HG02852 (cell line): ENCODE data around the gene CRIM1.
A peak's percentile ranks its signal among the peaks of the same experiment; 100 is the strongest.

ENCODE experiments used
- ATAC-seq: cut with Tn5 transposase; IDR thresholded peaks from one replicate; pipeline ENCODE4 v1.9.1; 2021; ENCODE audit warnings: mild to moderate bottlenecking, moderate library complexity; ENCODE audit not compliant: unreplicated experiment

Gene CRIM1

GRCh38 chr2:36572719-36573059, 217.1 kb downstream of the CRIM1 start:
- no peak for ATAC-seq

GRCh38 chr2:36573165-36573564, 217.6 kb downstream of the CRIM1 start:
- no peak for ATAC-seq

- ATAC-seq, result no peak
Measured at GRCh38 chr2:36574560-36574959, 219.0 kb downstream of the CRIM1 start.

GRCh38 chr2:36577884-36578283, 222.3 kb downstream of the CRIM1 start:
- no peak for ATAC-seq

- ATAC-seq, result peak; percentile 39
Measured at GRCh38 chr2:36578343-36579296, 223.0 kb downstream of the CRIM1 start.

- ATAC-seq, result no peak
Measured at GRCh38 chr2:36579297-36579664, 223.7 kb downstream of the CRIM1 start.

- no peak for ATAC-seq
Measured at GRCh38 chr2:36582538-36582937, 227.0 kb downstream of the CRIM1 start.

GRCh38 chr2:36582951-36583350, 227.4 kb downstream of the CRIM1 start:
- no peak for ATAC-seq

- ATAC-seq, result no peak
Measured at GRCh38 chr2:36584148-36584794, 228.7 kb downstream of the CRIM1 start.

- ATAC-seq, result no peak
Measured at GRCh38 chr2:36586672-36587071, 231.1 kb downstream of the CRIM1 start.

GRCh38 chr2:36587101-36587500, 231.5 kb downstream of the CRIM1 start:
- no peak for ATAC-seq

GRCh38 chr2:36587556-36587955, 232.0 kb downstream of the CRIM1 start:
- ATAC-seq, result no peak

GRCh38 chr2:36589230-36589630, 233.7 kb downstream of the CRIM1 start:
- ATAC-seq, result no peak

GRCh38 chr2:36594849-36595248, 239.3 kb downstream of the CRIM1 start:
- no peak for ATAC-seq

- ATAC-seq, result no peak
Measured at GRCh38 chr2:36596397-36596796, 240.8 kb downstream of the CRIM1 start.

- no peak for ATAC-seq
Measured at GRCh38 chr2:36597003-36597531, 241.5 kb downstream of the CRIM1 start.

GRCh38 chr2:36597532-36598377, 242.2 kb downstream of the CRIM1 start, which contains the start of gene FEZ2:
FEZ2 (minus strand) TSS chr2:36598168; CDS start chr2:36598142, 26 bp downstream.
- peak; percentile 98 for ATAC-seq
